ENCODE measurements around the gene ANKUB1.

The ANKUB1 gene

DNA sequence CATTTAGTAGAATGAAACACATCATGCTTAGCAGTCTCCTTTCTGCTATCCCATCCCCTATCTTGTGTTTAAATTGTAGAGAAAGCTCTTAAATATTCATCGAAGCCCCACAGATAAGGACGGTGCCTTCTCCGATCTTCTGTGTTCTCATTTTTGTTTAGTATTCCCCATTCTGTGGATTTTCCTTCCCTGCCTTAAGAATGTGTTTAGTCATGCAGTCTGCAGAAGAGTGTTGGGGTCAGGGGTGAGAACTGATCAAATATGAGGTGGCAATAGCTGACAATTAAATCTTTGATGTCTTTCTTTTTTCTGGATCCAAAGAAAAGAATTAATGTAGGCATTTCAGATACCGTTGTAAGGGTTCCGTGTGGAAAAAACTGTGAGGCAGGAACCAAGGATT lies 9.3 kb upstream of the ANKUB1 start:
- TF ChIP-seq, protein P1, sequence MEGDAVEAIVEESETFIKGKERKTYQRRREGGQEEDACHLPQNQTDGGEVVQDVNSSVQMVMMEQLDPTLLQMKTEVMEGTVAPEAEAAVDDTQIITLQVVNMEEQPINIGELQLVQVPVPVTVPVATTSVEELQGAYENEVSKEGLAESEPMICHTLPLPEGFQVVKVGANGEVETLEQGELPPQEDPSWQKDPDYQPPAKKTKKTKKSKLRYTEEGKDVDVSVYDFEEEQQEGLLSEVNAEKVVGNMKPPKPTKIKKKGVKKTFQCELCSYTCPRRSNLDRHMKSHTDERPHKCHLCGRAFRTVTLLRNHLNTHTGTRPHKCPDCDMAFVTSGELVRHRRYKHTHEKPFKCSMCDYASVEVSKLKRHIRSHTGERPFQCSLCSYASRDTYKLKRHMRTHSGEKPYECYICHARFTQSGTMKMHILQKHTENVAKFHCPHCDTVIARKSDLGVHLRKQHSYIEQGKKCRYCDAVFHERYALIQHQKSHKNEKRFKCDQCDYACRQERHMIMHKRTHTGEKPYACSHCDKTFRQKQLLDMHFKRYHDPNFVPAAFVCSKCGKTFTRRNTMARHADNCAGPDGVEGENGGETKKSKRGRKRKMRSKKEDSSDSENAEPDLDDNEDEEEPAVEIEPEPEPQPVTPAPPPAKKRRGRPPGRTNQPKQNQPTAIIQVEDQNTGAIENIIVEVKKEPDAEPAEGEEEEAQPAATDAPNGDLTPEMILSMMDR (IDR thresholded peaks at IDR 0.05) = no peak

DNA sequence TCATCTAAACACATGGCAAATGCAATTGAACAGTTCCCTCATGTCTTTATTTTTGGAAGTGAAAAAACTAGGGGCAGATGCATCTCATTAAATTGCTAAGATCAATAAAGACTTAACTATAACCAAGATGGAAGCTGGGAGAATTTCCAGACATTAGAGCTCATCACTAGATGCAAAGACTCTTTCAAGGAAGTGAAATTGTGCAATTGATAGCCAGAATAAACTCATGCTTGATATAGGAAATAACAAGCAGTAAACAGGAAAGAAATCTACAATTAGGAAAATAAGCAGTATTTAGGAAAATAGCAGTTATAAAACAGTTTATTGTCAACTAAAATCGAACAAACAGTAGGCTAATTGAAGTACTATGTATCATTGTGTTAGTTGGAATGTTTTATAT lies 8.8 kb upstream of the ANKUB1 start:
- TF ChIP-seq, protein P1 (IDR thresholded peaks at IDR 0.05) = no peak

DNA sequence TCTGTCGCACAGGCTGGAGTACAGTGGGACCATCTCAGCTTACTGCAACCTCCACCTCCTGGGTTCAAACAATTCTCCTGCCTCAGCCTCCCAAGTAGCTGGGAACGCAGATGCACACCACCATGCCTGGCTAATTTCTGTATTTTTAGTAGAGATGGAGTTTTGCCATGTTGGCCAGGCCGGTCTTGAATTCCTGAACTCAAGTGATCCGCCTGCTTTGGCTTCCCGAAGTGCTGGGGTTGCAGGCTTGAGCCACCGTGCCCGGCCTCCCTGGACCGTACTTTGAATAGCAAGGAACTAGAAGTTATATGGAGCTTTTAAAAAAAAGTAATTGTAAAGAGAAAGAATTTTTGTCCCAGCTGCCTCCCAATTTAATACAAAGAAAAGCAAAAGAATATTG lies 8.3 kb upstream of the ANKUB1 start:
- TF ChIP-seq, protein P1 (IDR thresholded peaks at IDR 0.05) = no peak

DNA sequence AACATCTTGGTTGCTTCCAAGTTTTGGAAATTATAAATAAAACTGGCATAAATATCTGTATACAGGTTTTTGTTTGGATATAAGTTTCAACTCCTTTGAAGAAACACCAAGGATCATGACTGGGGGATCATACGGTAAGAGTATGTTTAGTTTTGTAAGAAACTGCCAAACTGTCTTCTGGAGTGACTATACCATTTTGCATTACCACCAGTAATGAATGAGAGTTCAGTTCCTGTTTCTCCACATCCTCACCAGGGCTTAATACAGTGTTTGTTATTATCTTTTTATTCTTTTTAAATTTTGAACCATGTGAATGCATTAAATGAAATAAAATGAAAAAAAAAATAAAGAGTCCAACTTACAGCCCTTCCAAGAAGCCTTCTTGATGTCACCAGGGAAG lies 3.7 kb upstream of the ANKUB1 start:
- TF ChIP-seq, protein P1 (IDR thresholded peaks at IDR 0.05) = no peak

DNA sequence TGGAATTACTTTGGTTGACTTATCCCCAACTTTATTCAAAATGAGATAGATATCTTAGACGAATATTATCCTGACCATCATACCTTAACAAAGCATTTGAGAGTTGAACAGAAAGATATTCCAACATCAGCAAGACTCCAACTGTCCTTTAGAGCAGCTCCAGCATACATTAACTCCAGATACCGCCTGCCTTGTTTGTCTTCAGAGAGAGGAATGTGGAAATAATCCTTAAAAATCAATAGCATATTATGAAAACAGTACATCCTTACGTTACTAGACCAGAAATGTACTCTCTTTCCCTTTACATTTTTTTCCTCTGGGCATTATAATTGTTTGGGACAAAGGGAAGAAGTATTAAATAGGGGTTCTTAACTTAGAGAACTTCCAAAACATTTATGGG lies 1.7 kb downstream of the ANKUB1 start:
- TF ChIP-seq, protein P1 (IDR thresholded peaks at IDR 0.05) = no peak

DNA sequence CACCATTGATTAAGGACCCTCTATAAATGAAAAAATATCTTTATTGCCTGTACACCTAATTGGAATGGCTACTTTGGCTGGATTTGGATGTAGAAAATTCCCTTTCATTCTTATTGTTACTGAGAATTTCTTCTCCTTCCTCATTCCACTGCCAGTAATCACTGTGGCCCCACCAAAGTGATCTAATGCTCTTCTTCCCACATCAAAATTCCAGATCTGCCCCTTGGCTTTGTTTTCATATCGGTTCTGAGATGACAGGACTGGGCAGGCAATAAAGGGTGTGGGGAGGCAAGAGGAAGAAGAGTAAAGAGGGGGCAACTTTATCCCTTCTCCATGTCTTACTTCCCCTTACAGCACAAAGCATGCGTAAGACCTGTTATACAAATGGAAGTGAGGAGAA lies 2.1 kb downstream of the ANKUB1 start:
- TF ChIP-seq, protein P1 (IDR thresholded peaks at IDR 0.05) = no peak

DNA sequence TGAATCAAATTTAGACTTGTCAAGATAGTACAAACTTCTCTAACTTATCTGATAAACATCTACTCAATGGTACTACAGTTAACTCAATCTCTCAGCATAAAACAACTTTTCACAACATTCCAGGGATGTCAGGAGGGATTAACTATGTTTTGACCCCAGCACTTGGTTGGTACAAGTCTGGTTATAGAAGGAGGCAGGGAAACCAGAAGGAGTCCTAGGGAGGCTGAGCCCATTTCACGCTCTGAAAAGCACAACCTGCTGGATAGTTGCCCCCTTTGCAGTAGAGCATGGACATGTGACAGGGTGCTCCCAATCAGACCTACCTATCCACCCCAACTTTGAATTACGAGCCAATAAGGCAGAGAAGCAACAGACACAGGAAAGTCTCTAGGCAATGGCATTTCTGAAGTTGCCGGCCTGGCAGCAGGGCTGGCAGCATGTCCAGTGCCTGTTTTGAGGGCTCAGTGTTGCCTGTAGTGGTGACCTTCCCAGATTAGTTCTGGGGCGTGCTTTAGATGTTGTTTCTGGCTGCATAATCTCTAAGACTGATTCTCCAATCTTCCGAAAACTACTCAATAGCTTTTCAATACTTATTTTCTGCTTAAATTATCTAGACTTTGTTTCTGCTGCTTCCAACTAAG lies 8.2 kb downstream of the ANKUB1 start:
- TF ChIP-seq, protein P1 (IDR thresholded peaks at IDR 0.05) = no peak

DNA sequence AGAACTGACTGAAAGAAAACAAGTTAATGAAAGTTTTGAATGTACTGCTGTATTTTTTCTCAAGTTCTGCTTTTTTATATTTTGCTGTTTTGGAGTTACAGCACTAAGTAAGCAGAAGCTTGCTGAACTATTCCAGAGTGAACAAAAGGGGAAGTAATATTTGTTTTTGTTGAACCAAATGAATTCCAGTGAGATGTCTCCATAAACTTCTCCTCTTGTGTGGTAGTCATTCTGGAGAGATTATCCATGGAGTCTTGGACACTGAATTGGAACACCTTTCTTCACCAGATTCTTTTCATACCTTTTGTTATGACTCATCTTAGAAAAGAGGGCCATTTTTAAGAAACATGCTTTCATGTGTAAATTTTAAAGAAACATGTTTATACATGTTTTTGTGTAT lies 8.8 kb downstream of the ANKUB1 start:
- TF ChIP-seq, protein P1 (IDR thresholded peaks at IDR 0.05) = no peak
